ENCODE data around the gene ADIG.

The ADIG gene

GRCh38 chr20:38623061-38623460, 42.1 kb downstream of the ADIG start:
- DNase-seq (ENCODE audit: low read depth) = no peak
- no peak for TF ChIP-seq CTCF (IDR thresholded peaks at IDR 0.05; ENCODE audit: low read depth, low read length, missing control alignments)

GRCh38 chr20:38624084-38624483, 43.1 kb downstream of the ADIG start:
- DNase-seq (ENCODE audit: low read depth) = no peak
- H3K4me3 ChIP-seq (ENCODE audit: low read depth, low read length) = no peak overlapping the region
- no peak for TF ChIP-seq CTCF (IDR thresholded peaks at IDR 0.05; ENCODE audit: low read depth, low read length, missing control alignments)

More at GRCh38 chr20:38623061-38623460, 42.1 kb downstream of the ADIG start:
- H3K4me3 ChIP-seq (ENCODE audit: low read depth, low read length) = no peak overlapping the region

- no peak for DNase-seq (ENCODE audit: low read depth)
- TF ChIP-seq CTCF (IDR thresholded peaks at IDR 0.05; ENCODE audit: low read depth, low read length, missing control alignments) = no peak
- no peak overlapping the region for H3K4me3 ChIP-seq (ENCODE audit: low read depth, low read length)
Observed at GRCh38 chr20:38625896-38626295, 44.9 kb downstream of the ADIG start.

- TF ChIP-seq CTCF (IDR thresholded peaks at IDR 0.05; ENCODE audit: low read depth, low read length, missing control alignments) = no peak
Observed at GRCh38 chr20:38626921-38627659, 46.1 kb downstream of the ADIG start.

GRCh38 chr20:38628580-38629470, 47.8 kb downstream of the ADIG start:
- DNase-seq (ENCODE audit: low read depth) = no peak

More at GRCh38 chr20:38626921-38627659, 46.1 kb downstream of the ADIG start:
- H3K4me3 ChIP-seq (ENCODE audit: low read depth, low read length) = no peak overlapping the region
- no peak for DNase-seq (ENCODE audit: low read depth)

GRCh38 chr20:38629979-38630378, 49.0 kb downstream of the ADIG start:
- no peak overlapping the region for H3K4me3 ChIP-seq (ENCODE audit: low read depth, low read length)
- TF ChIP-seq CTCF (IDR thresholded peaks at IDR 0.05; ENCODE audit: low read depth, low read length, missing control alignments) = no peak
- DNase-seq (ENCODE audit: low read depth) = no peak

More at GRCh38 chr20:38628580-38629470, 47.8 kb downstream of the ADIG start:
- no peak for TF ChIP-seq CTCF (IDR thresholded peaks at IDR 0.05; ENCODE audit: low read depth, low read length, missing control alignments)
- no peak overlapping the region for H3K4me3 ChIP-seq (ENCODE audit: low read depth, low read length)
